NCI-H345 (cell line): ENCODE measurements around the gene TM4SF4.
A peak's percentile ranks its signal among the peaks of the same experiment; 100 is the strongest.

Experiments
- DNase-seq: peaks from one replicate; lab custom pipeline; 2025; lab: John Stamatoyannopoulos, UW

TM4SF4 gene

DNA sequence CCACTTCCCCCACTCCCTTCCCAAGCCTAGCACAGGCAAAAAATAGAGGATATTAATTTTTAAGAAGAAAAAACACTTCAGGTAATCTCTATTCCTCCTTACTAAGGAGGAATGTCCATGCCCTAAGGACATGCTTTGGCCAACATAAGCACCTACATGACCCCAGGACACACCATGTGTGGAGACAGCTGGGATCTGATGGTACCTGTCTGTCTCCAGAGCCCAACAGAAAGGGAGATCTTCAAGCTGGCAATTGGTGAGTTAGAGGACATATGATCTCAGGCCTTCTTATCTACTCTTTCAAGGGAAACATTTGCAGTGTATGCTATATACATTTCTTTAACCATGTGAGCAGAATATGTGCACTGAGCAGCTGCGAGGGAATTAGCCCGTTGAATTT lies 7.0 kb downstream of the TM4SF4 start:
- DNase-seq, result no peak

DNA sequence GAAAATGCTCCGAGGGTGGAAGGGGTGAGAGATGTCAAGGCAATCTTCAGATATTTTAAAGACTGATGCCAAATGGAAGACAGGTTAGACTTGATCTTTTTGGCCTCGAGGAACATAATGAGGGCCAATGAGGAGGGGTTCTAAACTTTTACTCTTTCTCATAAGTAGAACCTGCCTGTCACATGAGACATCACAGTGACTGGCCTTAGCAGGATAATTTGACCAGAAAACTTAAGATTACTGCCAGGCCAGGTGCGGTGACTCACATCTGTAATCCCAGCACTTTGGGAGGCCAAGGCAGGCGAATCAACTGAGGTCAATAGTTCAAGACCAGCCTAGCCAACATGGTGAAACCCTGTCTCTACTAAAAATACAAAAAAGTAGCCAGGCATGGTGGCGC lies 12.2 kb downstream of the TM4SF4 start:
- no peak for DNase-seq

DNA sequence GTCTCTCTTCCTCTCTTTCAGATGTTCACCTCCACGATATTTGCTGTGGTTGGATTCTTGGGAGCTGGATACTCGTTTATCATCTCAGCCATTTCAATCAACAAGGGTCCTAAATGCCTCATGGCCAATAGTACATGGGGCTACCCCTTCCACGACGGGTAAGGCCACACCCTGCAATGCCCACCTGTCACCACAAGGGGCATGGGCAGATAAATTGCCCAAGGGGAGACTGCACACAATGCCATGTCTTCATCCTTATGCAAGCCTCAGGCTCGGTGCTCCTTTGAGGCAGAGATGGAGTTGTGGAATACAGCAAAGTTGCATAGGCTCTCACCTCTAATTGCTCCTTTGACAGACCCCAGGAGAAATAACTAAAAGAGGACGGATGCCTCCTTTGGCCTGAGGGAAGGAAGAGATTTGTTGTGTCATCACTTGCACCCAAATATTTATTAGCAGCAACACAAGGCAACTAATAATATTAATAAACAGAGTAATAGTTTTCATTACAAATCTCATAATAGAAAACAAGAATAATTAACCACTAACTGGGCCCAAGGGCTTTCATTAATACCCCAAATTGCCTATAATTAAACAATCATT lies 13.2 kb downstream of the TM4SF4 start:
- no peak for DNase-seq

DNA sequence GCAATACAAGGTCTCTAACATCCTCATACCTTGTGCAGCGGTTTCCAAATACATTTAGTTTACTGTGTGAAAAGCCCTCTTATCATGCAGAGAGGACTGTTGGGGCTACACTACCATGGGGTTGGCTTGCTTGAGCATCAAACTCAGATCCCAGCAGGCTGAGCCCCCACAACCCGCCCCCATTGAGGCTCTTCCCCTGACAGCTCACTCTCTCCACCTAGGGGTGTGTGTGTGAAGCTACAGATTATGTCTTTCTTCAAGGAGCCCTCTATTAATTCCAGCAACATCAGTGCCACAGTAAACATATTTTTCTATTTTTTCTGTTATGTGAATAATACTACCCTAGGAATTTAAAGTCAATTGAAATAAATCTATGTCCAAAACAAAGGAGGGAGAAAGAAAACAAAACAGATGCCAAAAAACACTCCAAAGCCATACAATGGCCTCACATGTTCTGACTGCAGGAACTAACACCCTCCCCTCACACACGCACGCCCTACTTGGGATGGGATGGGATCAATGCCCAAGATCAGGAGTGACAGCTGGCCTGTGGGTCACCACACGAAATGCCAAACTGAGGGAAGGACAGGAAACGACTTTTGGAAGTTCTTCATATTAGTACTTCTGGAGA lies 14.7 kb downstream of the TM4SF4 start:
- no peak for DNase-seq

DNA sequence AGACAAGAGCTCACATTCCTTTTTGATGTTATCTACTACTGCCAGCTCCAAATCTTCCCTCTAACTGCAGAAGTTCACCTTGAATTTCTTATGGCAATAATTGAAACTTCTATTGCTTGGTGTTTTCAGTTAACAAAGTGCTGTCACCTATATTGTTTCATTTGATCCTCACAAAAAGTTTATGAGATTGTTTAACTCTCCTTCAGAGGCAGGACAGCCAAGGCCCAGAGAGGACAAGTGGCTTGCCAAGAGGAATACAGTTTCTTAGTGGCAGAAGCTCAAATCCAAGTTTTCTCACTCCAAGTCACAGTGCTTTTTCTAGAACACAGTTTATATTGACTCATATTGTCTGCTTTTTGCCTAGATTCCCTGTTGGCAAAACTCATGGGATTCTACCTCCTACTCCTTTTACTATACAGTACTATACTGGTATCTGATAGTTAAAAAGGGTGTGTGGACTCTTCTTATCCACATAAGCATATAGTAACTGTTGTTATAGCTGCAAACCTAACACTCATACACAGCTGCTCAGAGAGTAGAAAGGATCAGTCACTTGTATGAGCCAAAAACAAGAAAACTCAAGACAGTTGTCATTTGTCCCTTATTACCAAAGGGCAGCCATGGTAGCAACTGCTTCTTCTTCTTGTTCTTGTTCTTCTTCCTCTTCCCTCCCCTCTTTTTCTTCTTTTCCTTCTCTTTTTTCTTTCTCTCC lies 15.9 kb downstream of the TM4SF4 start:
- no peak for DNase-seq

DNA sequence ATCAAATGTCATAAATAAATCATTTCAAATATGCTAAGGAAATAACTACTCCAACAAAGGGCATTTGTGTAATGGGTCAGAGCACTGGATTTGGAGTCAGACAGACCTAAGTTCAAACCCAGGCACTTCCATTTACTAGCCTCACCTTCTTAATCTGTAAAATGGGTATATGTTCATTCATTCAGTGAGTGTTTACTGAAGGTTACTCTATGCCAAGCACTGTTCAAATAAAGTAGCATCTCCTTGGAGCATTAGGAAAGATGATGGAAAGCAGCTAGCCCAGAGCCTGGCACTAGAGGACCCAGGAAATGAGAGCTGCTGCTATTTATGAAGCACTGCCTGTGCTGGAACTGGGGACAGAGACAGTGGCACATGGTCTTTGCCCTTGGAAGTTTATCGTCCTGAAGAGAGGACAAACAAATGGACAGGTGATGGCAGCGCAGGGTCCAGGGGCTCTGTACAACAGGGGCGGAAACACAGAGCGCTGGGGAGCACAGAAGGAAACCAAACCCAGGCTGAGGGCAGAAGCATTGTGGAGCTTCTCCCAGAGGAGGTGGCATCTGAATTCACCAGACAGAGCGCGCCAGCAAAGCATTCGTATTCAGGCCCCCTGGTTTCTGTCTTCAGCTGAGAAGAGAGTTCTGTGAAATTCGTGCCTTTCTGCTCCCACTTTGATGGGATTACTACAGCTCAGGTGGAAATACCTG lies 19.0 kb downstream of the TM4SF4 start:
- DNase-seq, result no peak

DNA sequence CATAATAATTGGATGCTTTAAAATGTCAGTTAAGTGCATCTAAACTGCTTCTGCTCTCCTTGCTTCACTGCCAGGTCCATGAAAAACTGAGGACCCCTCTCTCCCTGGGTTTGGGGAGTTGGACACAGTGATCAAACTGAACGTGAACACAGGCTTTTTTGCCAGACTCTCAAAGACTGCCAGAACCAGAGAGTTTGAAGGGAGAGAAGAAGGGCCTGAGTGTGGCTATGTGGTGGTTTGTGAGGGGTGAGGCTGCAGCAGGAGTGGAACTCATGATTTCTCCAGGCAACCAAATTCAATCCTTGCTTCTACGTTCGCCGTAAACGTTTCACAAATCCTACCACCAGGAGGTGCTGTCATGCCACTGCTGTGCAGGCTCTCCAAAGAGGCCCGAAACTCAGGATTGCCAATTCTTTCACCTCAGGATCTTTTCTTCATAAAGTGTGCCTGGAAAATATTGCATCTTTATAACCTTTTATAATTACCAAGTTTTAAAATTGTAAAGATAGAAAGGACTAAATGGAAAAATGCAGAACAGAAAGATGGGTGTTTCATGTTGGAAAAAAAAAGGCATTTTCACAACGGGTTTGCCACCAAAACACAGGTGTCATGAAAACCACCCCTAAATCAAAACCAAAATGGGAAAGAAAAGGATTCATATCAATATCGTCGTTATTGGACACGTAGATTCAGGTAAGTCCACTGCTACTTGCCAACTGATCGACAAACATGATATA lies 19.7 kb downstream of the TM4SF4 start:
- DNase-seq, result peak; percentile 8

DNA sequence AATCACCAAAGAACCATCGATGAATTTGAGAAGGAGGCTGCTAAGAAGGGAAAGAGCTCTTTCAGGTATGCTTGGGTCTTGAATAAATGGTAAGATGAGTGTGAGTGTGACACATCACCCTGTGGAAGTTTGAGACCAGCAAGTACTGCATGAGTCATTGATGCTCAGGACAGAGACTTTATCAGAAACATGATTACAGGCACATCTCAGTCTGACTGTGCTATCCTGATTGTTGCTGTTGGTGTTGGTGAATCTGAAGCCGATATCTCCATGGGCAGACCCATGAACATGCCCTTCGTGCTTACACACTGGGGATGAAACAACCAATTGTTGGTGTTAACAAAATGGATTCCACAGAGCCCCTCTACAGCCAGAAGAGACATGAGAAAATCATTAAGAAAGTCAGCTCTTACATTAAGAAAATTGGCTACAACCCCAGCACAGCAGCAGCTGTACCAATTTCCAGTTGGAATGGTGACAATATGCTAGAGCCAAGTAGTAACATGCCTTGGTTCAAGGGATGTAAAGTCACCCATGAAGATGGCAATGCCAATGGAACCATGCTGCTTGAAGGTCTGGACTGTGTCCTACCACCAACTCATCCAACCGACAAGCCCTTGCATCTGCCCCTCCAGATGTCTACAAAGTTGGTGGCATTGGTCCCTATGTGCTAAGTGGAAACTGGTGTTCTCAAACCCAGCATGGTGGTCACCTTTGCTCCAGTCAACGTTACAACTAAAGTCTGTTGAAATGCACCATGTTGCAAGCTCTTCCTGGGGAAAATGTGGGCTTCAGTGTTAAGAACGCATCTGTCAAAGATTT lies 20.5 kb downstream of the TM4SF4 start:
- DNase-seq, result no peak

DNA sequence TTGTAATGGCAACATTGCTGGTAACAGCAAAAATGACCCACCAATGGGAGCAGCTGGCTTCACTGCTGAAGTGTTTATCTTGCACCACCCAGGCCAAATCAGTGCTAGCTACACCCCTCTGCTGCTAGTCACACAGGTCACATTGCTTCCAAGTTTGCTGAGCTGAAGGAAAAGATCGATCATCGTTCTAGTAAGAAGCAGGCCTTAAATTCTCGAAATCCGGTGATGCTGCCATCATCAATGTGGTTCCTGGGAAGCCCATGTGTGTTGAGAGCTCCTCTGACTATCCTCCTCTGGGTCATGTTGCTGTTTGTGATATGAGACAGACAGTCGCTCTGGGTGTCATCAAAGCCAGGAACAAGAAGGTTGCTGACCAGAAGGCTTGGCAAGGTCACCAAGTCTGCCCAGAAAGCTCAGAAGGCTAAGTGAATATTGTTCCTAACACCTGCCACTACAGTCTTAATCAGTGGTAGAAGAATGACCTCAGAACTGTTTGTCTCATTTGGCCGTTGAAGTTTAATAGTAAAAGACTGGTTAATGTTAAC lies 21.2 kb downstream of the TM4SF4 start:
- DNase-seq, result no peak

DNA sequence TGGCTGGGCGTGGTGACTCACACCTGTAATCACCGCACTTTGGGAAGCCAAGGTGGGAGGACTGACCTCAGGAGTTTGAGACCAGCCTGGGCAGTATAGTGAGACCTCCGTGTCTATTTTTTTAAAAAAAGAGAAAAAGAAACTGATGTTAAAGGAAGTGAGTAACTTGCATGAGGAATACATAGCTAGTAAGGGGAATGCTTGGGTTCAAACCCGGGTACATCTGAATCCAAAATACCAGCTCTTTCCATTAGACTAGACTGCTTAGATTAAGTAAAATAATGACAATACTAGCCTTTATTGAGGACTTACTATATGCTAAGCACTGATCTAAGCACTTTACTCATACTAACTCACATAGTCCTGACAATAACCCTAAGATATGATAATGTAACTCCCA lies 22.4 kb downstream of the TM4SF4 start:
- no peak for DNase-seq

DNA sequence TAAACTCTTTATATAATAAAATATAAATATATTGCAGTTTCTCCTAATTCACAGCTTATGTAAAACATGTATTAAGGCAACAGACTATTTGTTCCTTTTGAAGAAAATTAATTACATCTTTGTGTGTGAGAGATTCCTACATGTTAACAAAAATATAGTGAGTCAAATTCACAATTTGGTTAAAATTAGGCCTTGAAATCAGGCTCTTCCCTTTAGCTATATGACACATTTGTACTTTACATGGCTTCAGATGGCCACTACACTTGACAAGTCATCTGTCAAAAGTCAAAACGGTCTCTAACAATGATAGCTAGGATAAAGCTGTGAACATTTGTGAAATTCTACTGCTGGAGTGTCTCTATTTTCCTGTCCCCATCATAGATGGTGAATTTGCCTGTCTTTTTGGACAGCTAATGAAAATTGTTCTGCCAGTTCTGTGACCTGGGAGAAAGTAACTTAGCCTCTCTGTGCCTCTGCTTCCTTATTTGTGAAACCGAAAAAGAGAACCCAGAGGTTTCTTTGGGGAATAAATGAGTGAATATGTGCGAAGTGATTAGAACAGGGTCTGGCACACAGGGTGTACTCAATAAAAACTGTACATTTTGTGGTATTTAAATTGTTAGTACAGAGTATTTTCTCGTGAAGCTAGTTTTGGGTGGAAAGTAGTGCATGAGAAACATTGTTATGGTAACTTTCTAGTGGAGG lies 23.6 kb downstream of the TM4SF4 start:
- no peak for DNase-seq

DNA sequence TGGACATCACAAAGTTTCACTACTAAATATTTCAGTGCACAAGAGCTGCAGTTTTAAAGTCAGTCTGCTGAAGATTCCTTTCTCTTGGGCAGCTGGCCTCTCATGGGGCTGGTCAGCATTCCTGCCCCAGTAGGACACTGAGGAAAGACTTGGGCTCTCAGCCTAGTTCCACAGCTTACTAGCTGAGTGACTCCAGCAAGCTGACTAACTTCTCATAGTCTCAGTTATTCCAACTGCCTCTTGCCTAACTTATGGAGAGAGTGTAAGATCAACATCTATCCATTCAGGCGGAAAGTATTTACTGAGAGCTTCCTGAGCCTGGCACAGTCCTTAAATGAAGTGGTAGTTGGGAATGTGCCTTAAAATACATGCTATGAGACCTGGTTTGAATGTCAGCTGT lies 27.0 kb downstream of the TM4SF4 start:
- DNase-seq, result no peak

DNA sequence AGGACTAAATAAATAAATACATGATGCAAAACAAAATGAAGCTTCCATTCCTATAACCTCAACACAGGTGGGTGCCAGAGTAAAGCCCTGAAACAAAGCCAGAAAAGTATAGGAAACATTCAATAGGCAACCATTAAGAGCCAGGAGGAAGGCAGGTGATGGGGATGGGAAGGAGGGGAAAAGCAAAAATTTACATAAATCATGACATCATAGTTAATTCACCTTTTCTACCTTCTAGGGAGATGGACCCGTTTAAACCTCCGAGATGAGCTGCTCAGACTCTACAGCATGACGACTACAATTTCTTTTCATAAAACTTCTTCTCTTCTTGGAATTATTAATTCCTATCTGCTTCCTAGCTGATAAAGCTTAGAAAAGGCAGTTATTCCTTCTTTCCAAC lies 27.9 kb downstream of the TM4SF4 start:
- no peak for DNase-seq

DNA sequence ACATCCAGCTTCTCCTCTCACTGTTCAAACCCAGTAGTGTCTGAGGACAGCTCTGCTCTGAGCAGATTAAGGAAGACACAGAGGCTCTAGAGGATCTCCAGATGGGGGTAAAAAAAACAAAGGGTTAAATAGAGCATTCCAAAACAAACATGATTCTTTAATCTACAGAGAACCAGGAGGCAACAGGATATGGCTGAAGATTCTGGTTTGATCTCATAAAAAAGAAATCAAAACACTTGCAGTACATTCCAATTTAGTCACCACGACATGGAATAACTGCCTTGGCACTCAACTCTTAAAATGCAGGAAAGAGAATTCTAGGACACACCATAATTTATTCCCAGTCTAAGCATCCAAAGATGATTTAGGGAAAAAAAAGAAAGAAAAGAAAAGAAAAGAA lies 32.0 kb downstream of the TM4SF4 start:
- no peak for DNase-seq

DNA sequence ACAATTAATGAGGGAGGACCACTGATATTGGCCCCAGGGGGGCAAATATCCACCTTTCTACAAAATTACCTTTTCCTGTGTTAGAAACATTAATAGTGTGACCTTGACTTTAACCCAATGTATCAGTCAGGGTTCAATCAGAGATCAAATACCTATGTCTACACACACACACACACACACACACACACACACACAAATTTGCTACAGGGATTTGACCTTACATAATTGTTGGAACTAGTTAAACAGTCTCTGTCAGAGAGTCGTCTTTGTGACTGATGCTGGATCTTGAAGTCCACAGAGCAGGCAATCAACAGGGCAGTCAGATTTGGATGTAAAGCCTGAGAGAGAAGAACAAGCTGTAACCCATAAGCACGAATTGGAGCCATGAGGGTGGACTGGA lies 32.5 kb downstream of the TM4SF4 start:
- DNase-seq, result no peak

DNA sequence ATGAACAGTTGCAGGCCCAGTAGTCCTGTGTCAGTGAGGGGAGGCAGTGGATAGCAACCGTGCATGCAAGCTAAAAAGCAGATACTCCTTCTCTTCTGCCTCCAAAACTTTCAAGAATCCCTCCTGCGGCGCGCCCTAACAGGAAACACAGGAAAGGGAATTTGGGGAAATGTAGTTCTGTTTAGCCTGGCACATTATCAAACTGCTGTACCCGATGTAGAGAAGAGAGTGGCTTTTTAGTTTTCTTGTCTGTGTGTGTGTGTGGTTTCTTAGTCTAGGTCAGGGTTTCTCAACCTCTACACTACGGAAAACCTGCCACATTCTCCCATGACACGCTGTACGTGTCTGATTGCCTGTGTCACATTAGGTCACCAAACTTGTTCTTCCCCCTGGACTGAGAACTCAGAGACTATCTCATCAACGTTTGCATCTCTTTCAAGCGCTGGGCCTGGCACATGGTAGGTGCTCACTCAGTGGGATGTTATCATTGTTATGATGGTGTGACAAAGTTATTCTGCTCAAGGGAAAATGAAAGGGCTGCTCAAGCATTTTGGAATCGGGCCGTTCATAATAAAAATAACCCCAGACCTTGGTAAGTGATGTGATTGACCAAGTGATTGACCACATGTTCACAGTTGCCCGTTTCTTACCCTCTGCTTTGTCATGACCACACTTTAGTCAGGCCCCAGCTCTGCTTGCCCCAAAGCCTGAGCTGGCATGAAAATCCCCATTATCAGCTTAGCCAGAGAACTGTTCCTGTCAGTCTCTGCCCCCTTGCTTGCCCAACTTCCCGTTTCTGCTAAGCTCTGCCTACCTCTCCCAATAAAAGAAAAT lies 33.2 kb downstream of the TM4SF4 start:
- no peak for DNase-seq

DNA sequence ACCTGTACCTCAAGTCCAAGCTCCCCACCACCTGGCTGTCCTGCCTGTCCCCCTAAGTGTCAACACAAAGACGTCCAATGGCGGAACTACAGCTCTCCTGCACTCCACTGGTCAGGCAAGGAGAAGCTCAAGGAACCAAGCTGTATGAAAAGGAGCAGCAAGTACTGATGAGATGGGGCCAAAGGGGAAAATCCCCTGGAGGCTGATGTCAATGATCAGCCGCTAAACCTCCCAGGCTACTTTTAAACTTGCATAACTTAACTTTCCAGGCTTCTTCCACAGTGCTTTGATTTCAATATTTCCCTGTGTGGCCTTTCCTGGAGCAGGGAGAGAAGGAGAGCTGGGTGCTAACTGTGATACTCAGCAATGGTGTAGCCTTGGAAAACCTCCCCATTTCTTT lies 35.0 kb downstream of the TM4SF4 start:
- no peak for DNase-seq

DNA sequence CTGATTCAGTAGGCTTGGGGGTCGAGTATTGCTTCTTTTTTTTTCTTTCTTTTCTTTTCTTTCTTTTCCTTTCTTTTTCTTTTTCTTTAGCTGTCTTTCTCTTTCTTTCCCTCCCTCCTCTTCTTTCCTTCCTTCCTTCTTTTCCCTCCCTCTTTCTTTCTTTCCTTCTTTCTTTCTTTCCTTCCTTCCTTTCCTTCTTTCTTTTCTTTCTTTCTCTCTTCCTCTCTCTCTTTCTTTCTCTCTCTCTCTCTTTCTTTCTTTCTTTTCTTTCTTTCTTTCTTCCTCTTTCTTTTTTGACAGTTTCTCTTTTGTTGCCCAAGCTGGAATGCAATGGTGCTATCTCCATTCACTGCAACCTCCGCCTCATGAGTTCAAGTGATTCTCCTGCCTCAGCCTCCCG lies 36.0 kb downstream of the TM4SF4 start:
- no peak for DNase-seq

DNA sequence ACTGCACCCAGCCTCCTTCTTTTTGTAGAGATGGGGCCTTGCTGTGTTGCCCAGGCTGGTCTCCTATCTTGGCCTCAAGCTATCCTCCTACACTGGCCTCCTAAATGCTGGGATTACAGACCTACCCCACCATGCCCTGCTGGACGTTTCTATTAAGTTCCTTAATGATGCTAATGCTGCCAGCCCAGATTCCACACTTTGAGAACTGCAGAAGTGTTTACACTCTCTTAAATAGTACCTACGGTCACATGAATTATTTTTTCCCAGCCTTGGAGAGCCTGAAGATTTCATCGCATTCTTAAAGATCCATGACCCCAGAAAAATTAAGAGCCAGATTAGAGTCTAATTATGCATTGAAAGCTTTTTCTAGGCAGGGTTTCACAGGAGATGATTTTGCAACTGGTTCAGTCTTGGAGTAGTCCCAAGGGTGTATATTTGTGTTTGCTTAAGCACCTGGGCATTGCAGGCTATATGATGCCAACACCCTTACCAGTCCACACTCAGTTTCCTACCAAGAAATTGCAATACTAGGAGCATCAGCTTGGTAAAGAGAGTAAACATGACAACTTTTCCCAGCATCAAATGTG lies 36.6 kb downstream of the TM4SF4 start:
- DNase-seq, result no peak
